Stomach (tissue), 9 donors: Measurements from ENCODE around the gene DNAH10. TPM values are rescaled to one million over a fixed set of nuclear protein-coding genes. Genes with fewer than 3 reads are reported as not detected.
A peak's percentile ranks its signal among the peaks of the same experiment; 100 is the strongest.

Experiments
- DNase-seq, 2 donors: peaks; one replicate each; pipeline versions ENCODE4 v3.0.0 to v3.0.0-alpha.2; 2013 to 2019
- H3K27ac ChIP-seq, 5 donors: fragments of 200-600 bp in 4 of 5; sonication (generic) in 4 of 5; one replicate each; pipeline ENCODE4 v1.5.1; 2013 to 2019; ENCODE audit warnings: mild to moderate bottlenecking in 1 of 5, moderate library complexity in 1 of 5
- H3K27me3 ChIP-seq, 3 donors: fragments of 200-600 bp; sonication (generic); one replicate each; pipeline ENCODE4 v1.5.1; 2017 to 2019; ENCODE audit warnings: mixed run types in 1 of 3
- H3K36me3 ChIP-seq, 4 donors: fragments of 200-600 bp; sonication (generic); 1 replicate in 3 of 4; 2 replicates in 1 of 4; pipeline ENCODE4 v1.5.1; 2016 to 2019
- H3K4me1 ChIP-seq, 4 donors: fragments of 200-600 bp; sonication (generic); one replicate each; pipeline ENCODE4 v1.5.1; 2016 to 2019
- H3K4me3 ChIP-seq, 4 donors: fragments of 200-600 bp; sonication (generic) in 3 of 4; one replicate each; pipeline ENCODE4 v1.5.1; 2016 to 2019; ENCODE audit warnings: mild to moderate bottlenecking in 1 of 4
- H3K9me3 ChIP-seq, 4 donors: fragments of 200-600 bp; sonication (generic); one replicate each; pipeline ENCODE4 v1.5.1; 2016 to 2019
- CTCF ChIP-seq, 7 experiments: fragments of 450-650 bp in 4 of 7; fragments of 200-600 bp in 3 of 7; sonication (generic) in 3 of 7; IDR thresholded peaks; one replicate each; pipeline ENCODE4 v1.5.1; 2016 to 2019; ENCODE audit warnings: antibody characterized with exemption in 7 of 7, control low read depth in 2 of 7, mild to moderate bottlenecking in 1 of 7
- EP300 ChIP-seq: sonication (generic); formaldehyde crosslinking; IDR thresholded peaks from one replicate; pipeline ENCODE4 v1.6.1; 2017; ENCODE audit warnings: antibody characterized with exemption
- POLR2A ChIP-seq, 4 donors: fragments of 450-650 bp; IDR thresholded peaks; one replicate each; pipeline ENCODE4 v1.6.1; 2016; ENCODE audit warnings: antibody characterized with exemption in 4 of 4, control low read depth in 2 of 4, mild to moderate bottlenecking in 1 of 4, moderate library complexity in 1 of 4
- POLR2AphosphoS5 ChIP-seq, 3 donors: sonication (generic); formaldehyde crosslinking; IDR thresholded peaks; one replicate each; pipeline ENCODE4 v1.6.1; 2016; ENCODE audit warnings: antibody characterized with exemption in 3 of 3
- WGBS, 5 donors: extraction: QIAGEN DNeasy Blood & Tissue Kit in 3 of 5; methylation state at CpG; one replicate each; pipeline versions ENCODE4 v1.1.5 to v1.1.7; 2013 to 2018; 5-methylcytosine and 5-hydroxymethylcytosine counted together
- intact Hi-C: fragments of 100-400 bp; cut with DNase I; formaldehyde crosslinking; loops from one replicate; pipeline ENCODE4 v1.15.1; 2023; ENCODE audit warnings: low total_unique reads
- polyA plus RNA-seq, 3 donors: library from polyadenylated mRNA; stranded (reverse); fragments of 200-250 nt; gene quantifications; one replicate each; pipeline ENCODE4 v1.2.3, GENCODE V29; 2013
- total RNA-seq, 5 donors: library from RNA; depleted of rRNA; stranded (reverse); fragments of >200 nt; gene quantifications; one replicate each; pipeline versions ENCODE4 v1.1.0 to v1.2.3, GENCODE V29; 2014 to 2016
- donor health status: healthy with polysubstance abuse.
- donor health status: Bipolar disorder and iron deficiency.
- donor health status: healthy.

DNAH10 gene
- total and polyA plus RNA-seq, 8 donors = under 0.01 to 0.92 (median 0.15) TPM; not detected in 3

- Histone ChIP-seq H3K27ac (no peak overlapping the region), H3K9me3 (peaks cover 0 to 29% (median 25%) of the 10 kb centered on the region in 4 donors), H3K4me3 (no peak overlapping the region), H3K4me1 (no peaks in the 10 kb centered on the region), H3K36me3 (no peaks in the 10 kb centered on the region), H3K27me3 (peaks cover 0 to 5% (median 0%) of the 10 kb centered on the region in 3 donors)
- WGBS, 5 donors = 90 to 97% (median 96%) methylated on average over 5 of the region's 5 CpGs
- no peak for TF ChIP-seq POLR2AphosphoS5 (IDR thresholded peaks at IDR 0.05)
- no peak for TF ChIP-seq EP300
- intact Hi-C loops = no loop called here
- DNase-seq = no peak
Observed at GRCh38 chr12:123832052-123832451, 70.0 kb downstream of the DNAH10 start.

GRCh38 chr12:123833830-123834229 is 71.7 kb downstream of the DNAH10 start:
- H3K36me3 ChIP-seq = no peaks in the 10 kb centered on the region

GRCh38 chr12:123834845-123835244 is 72.7 kb downstream of the DNAH10 start:
- TF ChIP-seq POLR2AphosphoS5 (IDR thresholded peaks at IDR 0.05) (no peak), POLR2A (IDR thresholded peaks at IDR 0.05) (no peak), CTCF (IDR thresholded peaks at IDR 0.05) (no peak), EP300 (no peak)
- peaks cover 0 to 21% (median 14%) of the 10 kb centered on the region in 4 donors for H3K9me3 ChIP-seq
- intact Hi-C loops = no loop called here
- WGBS, 5 donors = 86 to 94% (median 93%) methylated on average over 5 of the region's 5 CpGs
- no peaks in the 10 kb centered on the region for H3K36me3 ChIP-seq
- H3K4me1 ChIP-seq = no peaks in the 10 kb centered on the region
- H3K4me3 ChIP-seq = no peak overlapping the region
- H3K27me3 ChIP-seq = peaks cover 0 to 6% (median 0%) of the 10 kb centered on the region in 3 donors
- no peak for DNase-seq
- H3K27ac ChIP-seq = no peak overlapping the region

More at GRCh38 chr12:123833830-123834229, 71.7 kb downstream of the DNAH10 start:
- no peaks in the 10 kb centered on the region for H3K4me1 ChIP-seq
- no peak overlapping the region for H3K27ac ChIP-seq
- no peak for TF ChIP-seq POLR2A (IDR thresholded peaks at IDR 0.05)
- no peak for TF ChIP-seq CTCF (IDR thresholded peaks at IDR 0.05)
- TF ChIP-seq EP300 = no peak
- no peak for TF ChIP-seq POLR2AphosphoS5 (IDR thresholded peaks at IDR 0.05)
- intact Hi-C loops = no loop called here
- no peak overlapping the region for H3K4me3 ChIP-seq
- H3K27me3 ChIP-seq = peaks cover 0 to 6% (median 0%) of the 10 kb centered on the region in 3 donors
- DNase-seq = no peak
- peaks cover 0 to 22% (median 15%) of the 10 kb centered on the region in 4 donors for H3K9me3 ChIP-seq

GRCh38 chr12:123836292-123836691 is 74.2 kb downstream of the DNAH10 start:
- Histone ChIP-seq H3K4me1 (no peaks in the 10 kb centered on the region), H3K4me3 (no peak overlapping the region), H3K27me3 (peaks cover 0 to 12% (median 0%) of the 10 kb centered on the region in 3 donors), H3K36me3 (no peaks in the 10 kb centered on the region), H3K27ac (no peak overlapping the region), H3K9me3 (peaks cover 0 to 21% (median 14%) of the 10 kb centered on the region in 4 donors)
- TF ChIP-seq CTCF (IDR thresholded peaks at IDR 0.05) (no peak), EP300 (no peak), POLR2AphosphoS5 (IDR thresholded peaks at IDR 0.05) (no peak), POLR2A (IDR thresholded peaks at IDR 0.05) (no peak)
- no peak for DNase-seq
- 48 to 66% (median 58%) methylated on average over 2 of the region's 2 CpGs for WGBS, 5 donors
- intact Hi-C loops = no loop called here

- peaks cover 0 to 23% (median 0%) of the 10 kb centered on the region in 3 donors for H3K27me3 ChIP-seq
- TF ChIP-seq POLR2A (IDR thresholded peaks at IDR 0.05) (no peak), EP300 (no peak), CTCF (IDR thresholded peaks at IDR 0.05) (no peak), POLR2AphosphoS5 (IDR thresholded peaks at IDR 0.05) (no peak)
- no peaks in the 10 kb centered on the region for H3K4me1 ChIP-seq
- 49 to 61% (median 55%) methylated on average over 6 of the region's 6 CpGs for WGBS, 5 donors
- H3K27ac ChIP-seq = no peak overlapping the region
- no peaks in the 10 kb centered on the region for H3K36me3 ChIP-seq
- no peak overlapping the region for H3K4me3 ChIP-seq
- intact Hi-C loops = no loop called here
- H3K9me3 ChIP-seq = peaks cover 0 to 7% (median 3%) of the 10 kb centered on the region in 4 donors
- DNase-seq = peak in 1 of 2 donors; percentile 12
Observed at GRCh38 chr12:123839826-123840225, 77.7 kb downstream of the DNAH10 start.
